B cell (primary cell): Measurements from ENCODE around the gene SMARCD2. TPM values are rescaled to one million over a fixed set of nuclear protein-coding genes. Genes with fewer than 3 reads are reported as not detected.
A peak's percentile ranks its signal among the peaks of the same experiment; 100 is the strongest.

ENCODE experiments used
- ATAC-seq: fragments of 200-7000 bp; cut with Tn5 transposase; one replicate; pipeline ENCODE4 v1.10.0; 2021; ENCODE audit warnings: low read depth, mild to moderate bottlenecking, moderate number of reproducible peaks, moderate library complexity
- CTCF ChIA-PET: fragments of 350-600 bp; sonication (Branson Sonifier 250); formaldehyde crosslinking; loops from one replicate; lab custom pipeline; 2021; ENCODE audit warnings: antibody characterized with exemption, inconsistent platforms; lab: Charles Lee
- POLR2A ChIA-PET: fragments of 350-600 bp; sonication (Branson Sonifier 250); formaldehyde crosslinking; loops from one replicate; lab custom pipeline; 2021; ENCODE audit warnings: antibody characterized with exemption; lab: Charles Lee
- DNase-seq: peaks from one replicate; pipeline ENCODE4 v3.0.0; 2013
- H2AFZ ChIP-seq: 2 replicates; pipeline ENCODE4 v1.6.1; 2012; ENCODE audit warnings: mild to moderate bottlenecking, low read depth, low read length; ENCODE audit not compliant: insufficient read depth, poor library complexity, severe bottlenecking
- H3K27ac ChIP-seq, 2 donors: 1 replicate in 1 of 2; 2 replicates in 1 of 2; pipeline ENCODE4 v1.5.1; 2012 to 2013; ENCODE audit warnings: low read length in 2 of 2, mild to moderate bottlenecking in 2 of 2, moderate library complexity in 1 of 2
- H3K27me3 ChIP-seq, 4 experiments: fragments of 200-600 bp in 1 of 4; sonication (generic) in 1 of 4; replicated peaks in 1 of 4; 1 replicate in 2 of 4; 2 replicates in 2 of 4; pipeline versions ENCODE4 v1.6.1 to v1.7.0; 2013 to 2016; ENCODE audit warnings: low read length in 3 of 4, mild to moderate bottlenecking in 2 of 4, mixed read lengths in 1 of 4, moderate library complexity in 1 of 4; ENCODE audit not compliant: insufficient read depth in 4 of 4, control insufficient read depth in 3 of 4; ENCODE audit errors: control extremely low read depth in 1 of 4
- H3K36me3 ChIP-seq, 2 experiments: replicated peaks in 1 of 2; 1 replicate in 1 of 2; 2 replicates in 1 of 2; pipeline versions ENCODE4 v1.6.1 to v1.7.1; 2013; ENCODE audit warnings: low read length in 1 of 2; ENCODE audit not compliant: insufficient read depth in 2 of 2, control insufficient read depth in 1 of 2; ENCODE audit errors: control extremely low read depth in 1 of 2, extremely low read depth in 1 of 2
- H3K4me1 ChIP-seq, 2 donors: fragments of 200-600 bp in 1 of 2; sonication (generic) in 1 of 2; 1 replicate in 1 of 2; 2 replicates in 1 of 2; pipeline versions ENCODE4 v1.5.1 to v1.6.1; 2013 to 2017; ENCODE audit warnings: low read length in 2 of 2; ENCODE audit not compliant: control insufficient read depth in 2 of 2, insufficient read depth in 2 of 2
- H3K4me2 ChIP-seq: replicated peaks from 2 replicates; pipeline ENCODE3; 2012; ENCODE audit warnings: mild to moderate bottlenecking, low read depth, low read length; ENCODE audit not compliant: poor library complexity, severe bottlenecking
- H3K4me3 ChIP-seq, 5 experiments: fragments of 200-600 bp in 1 of 5; sonication (generic) in 1 of 5; 1 replicate in 3 of 5; 2 replicates in 2 of 5; pipeline versions ENCODE4 v1.5.1 to v1.7.0; 2011 to 2016; ENCODE audit warnings: low read length in 4 of 5, mild to moderate bottlenecking in 4 of 5, low read depth in 2 of 5, control low read depth in 1 of 5, moderate library complexity in 1 of 5; ENCODE audit not compliant: insufficient read depth in 1 of 5; ENCODE audit errors: control extremely low read depth in 1 of 5, extremely low read depth in 1 of 5
- H3K79me2 ChIP-seq: fragments of 200-600 bp; sonication (generic); one replicate; pipeline ENCODE4 v1.6.0; 2016; ENCODE audit warnings: low read length; ENCODE audit not compliant: control insufficient read depth, insufficient read depth
- H3K9ac ChIP-seq: fragments of 200-600 bp; sonication (generic); 2 replicates; pipeline ENCODE4 v1.6.1; 2017; ENCODE audit warnings: mild to moderate bottlenecking, low read length, moderate library complexity
- H3K9me3 ChIP-seq, 3 donors: one replicate each; pipeline versions ENCODE4 v1.6.1 to v1.7.1; 2013; ENCODE audit warnings: low read length in 2 of 3; ENCODE audit not compliant: control insufficient read depth in 2 of 3, insufficient read depth in 1 of 3; ENCODE audit errors: control extremely low read depth in 1 of 3
- H4K20me1 ChIP-seq: 2 replicates; pipeline ENCODE4 v1.6.0; 2012; ENCODE audit warnings: mild to moderate bottlenecking, low read length; ENCODE audit not compliant: insufficient read depth, control insufficient read depth, poor library complexity, severe bottlenecking
- H3K27ac Mint-ChIP-seq: one replicate; pipeline ENCODE4 v1.8.0; 2021; ENCODE audit warnings: mixed read lengths
- H3K27me3 Mint-ChIP-seq: one replicate; pipeline ENCODE4 v1.8.0; 2021; ENCODE audit warnings: mixed read lengths
- H3K4me1 Mint-ChIP-seq: one replicate; pipeline ENCODE4 v1.8.0; 2021; ENCODE audit warnings: mixed read lengths
- H3K4me3 Mint-ChIP-seq: one replicate; pipeline ENCODE4 v1.8.0; 2021; ENCODE audit warnings: mixed read lengths
- H3K9me3 Mint-ChIP-seq: one replicate; pipeline ENCODE4 v1.8.0; 2022; ENCODE audit warnings: mixed read lengths; ENCODE audit not compliant: insufficient read depth
- CTCF ChIP-seq: fragments of 200-600 bp; IDR thresholded peaks from one replicate; pipeline ENCODE4 v1.8.0; 2022; ENCODE audit warnings: antibody characterized with exemption, mild to moderate bottlenecking
- EZH2 ChIP-seq: IDR thresholded peaks from 2 replicates; pipeline ENCODE4 v1.6.1; 2012; ENCODE audit warnings: borderline replicate concordance, low read depth, mild to moderate bottlenecking, moderate library complexity, low read length; ENCODE audit not compliant: insufficient read depth, poor library complexity, severe bottlenecking
- WGBS: methylation state at CpG from one replicate; pipeline ENCODE4 v1.1.5; 2013; ENCODE audit warnings: missing lambda C conversion rate; ENCODE audit not compliant: insufficient coverage; 5-methylcytosine and 5-hydroxymethylcytosine counted together
- intact Hi-C: fragments of 100-400 bp; cut with micrococcal nuclease; formaldehyde crosslinking; loops from one replicate; pipeline ENCODE4 v1.10.0; 2022
- polyA plus RNA-seq: library from polyadenylated mRNA; depleted of rRNA; stranded (reverse); fragments of >200 nt; gene quantifications from 2 replicates; pipeline ENCODE4 v1.2.3, GENCODE V29; 2012
- total RNA-seq, 2 donors: library from RNA; stranded (reverse); fragments of 120-200 nt in 1 of 2; gene quantifications; 1 replicate in 1 of 2; 2 replicates in 1 of 2; pipeline versions ENCODE4 v1.2.3 to v1.2.4, GENCODE V29; 2013 to 2022

Gene SMARCD2
- total and polyA plus RNA-seq, 2 donors (not counting 1 experiment from before 2014, with no cell fraction given) = 60.6 to 124 TPM

- CTCF ChIA-PET = interaction anchor here (1.0 to 3.0 kb wide), 4 partner anchors 9 to 188 kb away, joined by 3 to 13 read pairs (median 4); partner anchors contain the start of gene PSMC5
Measured at GRCh38 chr17:63840591-63841349, 1.7 kb downstream of the SMARCD2 start.

More at GRCh38 chr17:63840591-63841349, 1.7 kb downstream of the SMARCD2 start:
- no peaks in the 10 kb centered on the region for H3K27me3 ChIP-seq
- POLR2A ChIA-PET = interaction anchor here (1.2 kb wide), 1 partner anchor 146 kb away, joined by 3 read pairs; no protein-coding TSS in a partner anchor
- H3K27ac ChIP-seq = peak overlapping the region in 1 of 2 donors; percentile 90
- H3K36me3 ChIP-seq = peaks cover 0 to 21% of the 10 kb centered on the region in 2 experiments
- no peaks in the 10 kb centered on the region for H3K9me3 Mint-ChIP-seq
- TF ChIP-seq EZH2 (no peak), CTCF (no peak)
- H3K79me2 ChIP-seq = peaks cover 68% of the 10 kb centered on the region
- H3K9ac ChIP-seq = peak overlapping the region; percentile 93
- H3K4me3 ChIP-seq = peak overlapping the region in 4 of 5 experiments; percentile 70 to 92 (median 90)
- no peak overlapping the region for H2AFZ ChIP-seq
- intact Hi-C loops = no loop called here
- H3K4me3 Mint-ChIP-seq = peak overlapping the region; percentile 94
- no peaks in the 10 kb centered on the region for H3K9me3 ChIP-seq
- DNase-seq (no peak), ATAC-seq (no peak)
- H3K4me2 ChIP-seq = peak overlapping the region; percentile 100
- peaks cover 35 to 51% of the 10 kb centered on the region in 2 donors for H3K4me1 ChIP-seq
- H3K27me3 Mint-ChIP-seq = no peaks in the 10 kb centered on the region
- H3K27ac Mint-ChIP-seq = peak overlapping the region; percentile 94
- H3K4me1 Mint-ChIP-seq = peaks cover 45% of the 10 kb centered on the region
- WGBS = 63% methylated on average over 3 of the region's 4 CpGs
- H4K20me1 ChIP-seq = peaks cover 64% of the 10 kb centered on the region
